K562 (cell line): Measurements from ENCODE around the gene ZNRF1. TPM values are rescaled to one million over a fixed set of nuclear protein-coding genes. Genes with fewer than 3 reads are reported as not detected.

Source experiments
- NFIC ChIP-seq: fragments of 450-650 bp; IDR thresholded peaks from 2 replicates; pipeline ENCODE4 v1.6.1; 2017; ENCODE audit warnings: mild to moderate bottlenecking, inconsistent platforms
- TOE1 ChIP-seq, 2 experiments: fragments of 450-650 bp in 1 of 2; sonication (generic) in 1 of 2; formaldehyde crosslinking in 1 of 2; IDR thresholded peaks; 2 replicates each; pipeline versions ENCODE4 v1.7.1 to v1.8.0; 2016 to 2022; ENCODE audit warnings: borderline replicate concordance in 2 of 2, mild to moderate bottlenecking in 2 of 2, antibody characterized with exemption in 1 of 2, inconsistent platforms in 1 of 2, low read depth in 1 of 2, missing genetic modification reagents in 1 of 2, moderate library complexity in 1 of 2
- ZSCAN29 ChIP-seq: fragments of 450-650 bp; IDR thresholded peaks from 2 replicates; pipeline ENCODE4 v1.6.1; 2017
- polyA plus RNA-seq, 8 experiments: library from polyadenylated mRNA; depleted of rRNA in 4 of 8; stranded (reverse) in 5 of 8; unstranded in 3 of 8; fragments of >200 nt; fragmentation: Nextera tagmentation in 2 of 8; fragmentation: Illumina TruSeq in 1 of 8; extraction: Ambion mirVana in 2 of 8; extraction: Trizol in 1 of 8; gene quantifications; 2 replicates each; pipeline versions ENCODE4 v1.2.1 to v1.2.3, GENCODE V29; 2011 to 2014; ENCODE audit warnings: inconsistent platforms in 1 of 8, missing spikeins in 1 of 8
- total RNA-seq, 7 experiments: library from RNA; depleted of rRNA in 6 of 7; stranded (reverse); fragments of >200 nt in 6 of 7; fragmentation: Illumina TruSeq in 2 of 7; extraction: Trizol in 2 of 7; gene quantifications; 2 replicates each; pipeline versions ENCODE4 v1.2.1 to v1.2.3, GENCODE V29; 2011 to 2021; ENCODE audit warnings: low replicate concordance in 1 of 7
- TF ChIP-seq, protein P1 (sequence below): fragments of 200-800 bp; sonication (Bioruptor generic); IDR thresholded peaks from 2 replicates; pipeline ENCODE4 v1.6.1; 2016; ENCODE audit warnings: missing genetic modification characterization, missing compliant biosample characterization
- TF ChIP-seq, protein P2 (sequence below): fragments of 200-600 bp; sonication (generic); IDR thresholded peaks from one replicate; pipeline ENCODE4 v1.6.1; 2012; ENCODE audit warnings: mild to moderate bottlenecking, low read depth, low read length, inconsistent platforms
- TF ChIP-seq, protein P3 (sequence below): fragments of 450-650 bp; IDR thresholded peaks from 2 replicates; pipeline ENCODE4 v1.6.1; 2016; ENCODE audit warnings: low read depth, mild to moderate bottlenecking, moderate library complexity

The ZNRF1 gene
- total and polyA plus RNA-seq, 9 of the 15 experiments (the other 6 are each of a cell fraction or from before 2014, with no cell fraction given), result 9.5 to 37.7 (median 20.0) TPM

- TF ChIP-seq, protein P1, sequence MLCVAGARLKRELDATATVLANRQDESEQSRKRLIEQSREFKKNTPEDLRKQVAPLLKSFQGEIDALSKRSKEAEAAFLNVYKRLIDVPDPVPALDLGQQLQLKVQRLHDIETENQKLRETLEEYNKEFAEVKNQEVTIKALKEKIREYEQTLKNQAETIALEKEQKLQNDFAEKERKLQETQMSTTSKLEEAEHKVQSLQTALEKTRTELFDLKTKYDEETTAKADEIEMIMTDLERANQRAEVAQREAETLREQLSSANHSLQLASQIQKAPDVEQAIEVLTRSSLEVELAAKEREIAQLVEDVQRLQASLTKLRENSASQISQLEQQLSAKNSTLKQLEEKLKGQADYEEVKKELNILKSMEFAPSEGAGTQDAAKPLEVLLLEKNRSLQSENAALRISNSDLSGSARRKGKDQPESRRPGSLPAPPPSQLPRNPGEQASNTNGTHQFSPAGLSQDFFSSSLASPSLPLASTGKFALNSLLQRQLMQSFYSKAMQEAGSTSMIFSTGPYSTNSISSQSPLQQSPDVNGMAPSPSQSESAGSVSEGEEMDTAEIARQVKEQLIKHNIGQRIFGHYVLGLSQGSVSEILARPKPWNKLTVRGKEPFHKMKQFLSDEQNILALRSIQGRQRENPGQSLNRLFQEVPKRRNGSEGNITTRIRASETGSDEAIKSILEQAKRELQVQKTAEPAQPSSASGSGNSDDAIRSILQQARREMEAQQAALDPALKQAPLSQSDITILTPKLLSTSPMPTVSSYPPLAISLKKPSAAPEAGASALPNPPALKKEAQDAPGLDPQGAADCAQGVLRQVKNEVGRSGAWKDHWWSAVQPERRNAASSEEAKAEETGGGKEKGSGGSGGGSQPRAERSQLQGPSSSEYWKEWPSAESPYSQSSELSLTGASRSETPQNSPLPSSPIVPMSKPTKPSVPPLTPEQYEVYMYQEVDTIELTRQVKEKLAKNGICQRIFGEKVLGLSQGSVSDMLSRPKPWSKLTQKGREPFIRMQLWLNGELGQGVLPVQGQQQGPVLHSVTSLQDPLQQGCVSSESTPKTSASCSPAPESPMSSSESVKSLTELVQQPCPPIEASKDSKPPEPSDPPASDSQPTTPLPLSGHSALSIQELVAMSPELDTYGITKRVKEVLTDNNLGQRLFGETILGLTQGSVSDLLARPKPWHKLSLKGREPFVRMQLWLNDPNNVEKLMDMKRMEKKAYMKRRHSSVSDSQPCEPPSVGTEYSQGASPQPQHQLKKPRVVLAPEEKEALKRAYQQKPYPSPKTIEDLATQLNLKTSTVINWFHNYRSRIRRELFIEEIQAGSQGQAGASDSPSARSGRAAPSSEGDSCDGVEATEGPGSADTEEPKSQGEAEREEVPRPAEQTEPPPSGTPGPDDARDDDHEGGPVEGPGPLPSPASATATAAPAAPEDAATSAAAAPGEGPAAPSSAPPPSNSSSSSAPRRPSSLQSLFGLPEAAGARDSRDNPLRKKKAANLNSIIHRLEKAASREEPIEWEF (CRISPR knock-in tag), result no peak
- TF ChIP-seq TOE1 (IDR thresholded peaks at IDR 0.05; ENCODE audit: borderline replicate concordance) (no peak), TOE1 (CRISPR knock-in tag; IDR thresholded peaks at IDR 0.05; ENCODE audit: borderline replicate concordance, low read depth) (no peak), NFIC (peak; percentile 40; the same call in 1 of the 2 replicates), ZSCAN29 (no peak)
- TF ChIP-seq, protein P2, sequence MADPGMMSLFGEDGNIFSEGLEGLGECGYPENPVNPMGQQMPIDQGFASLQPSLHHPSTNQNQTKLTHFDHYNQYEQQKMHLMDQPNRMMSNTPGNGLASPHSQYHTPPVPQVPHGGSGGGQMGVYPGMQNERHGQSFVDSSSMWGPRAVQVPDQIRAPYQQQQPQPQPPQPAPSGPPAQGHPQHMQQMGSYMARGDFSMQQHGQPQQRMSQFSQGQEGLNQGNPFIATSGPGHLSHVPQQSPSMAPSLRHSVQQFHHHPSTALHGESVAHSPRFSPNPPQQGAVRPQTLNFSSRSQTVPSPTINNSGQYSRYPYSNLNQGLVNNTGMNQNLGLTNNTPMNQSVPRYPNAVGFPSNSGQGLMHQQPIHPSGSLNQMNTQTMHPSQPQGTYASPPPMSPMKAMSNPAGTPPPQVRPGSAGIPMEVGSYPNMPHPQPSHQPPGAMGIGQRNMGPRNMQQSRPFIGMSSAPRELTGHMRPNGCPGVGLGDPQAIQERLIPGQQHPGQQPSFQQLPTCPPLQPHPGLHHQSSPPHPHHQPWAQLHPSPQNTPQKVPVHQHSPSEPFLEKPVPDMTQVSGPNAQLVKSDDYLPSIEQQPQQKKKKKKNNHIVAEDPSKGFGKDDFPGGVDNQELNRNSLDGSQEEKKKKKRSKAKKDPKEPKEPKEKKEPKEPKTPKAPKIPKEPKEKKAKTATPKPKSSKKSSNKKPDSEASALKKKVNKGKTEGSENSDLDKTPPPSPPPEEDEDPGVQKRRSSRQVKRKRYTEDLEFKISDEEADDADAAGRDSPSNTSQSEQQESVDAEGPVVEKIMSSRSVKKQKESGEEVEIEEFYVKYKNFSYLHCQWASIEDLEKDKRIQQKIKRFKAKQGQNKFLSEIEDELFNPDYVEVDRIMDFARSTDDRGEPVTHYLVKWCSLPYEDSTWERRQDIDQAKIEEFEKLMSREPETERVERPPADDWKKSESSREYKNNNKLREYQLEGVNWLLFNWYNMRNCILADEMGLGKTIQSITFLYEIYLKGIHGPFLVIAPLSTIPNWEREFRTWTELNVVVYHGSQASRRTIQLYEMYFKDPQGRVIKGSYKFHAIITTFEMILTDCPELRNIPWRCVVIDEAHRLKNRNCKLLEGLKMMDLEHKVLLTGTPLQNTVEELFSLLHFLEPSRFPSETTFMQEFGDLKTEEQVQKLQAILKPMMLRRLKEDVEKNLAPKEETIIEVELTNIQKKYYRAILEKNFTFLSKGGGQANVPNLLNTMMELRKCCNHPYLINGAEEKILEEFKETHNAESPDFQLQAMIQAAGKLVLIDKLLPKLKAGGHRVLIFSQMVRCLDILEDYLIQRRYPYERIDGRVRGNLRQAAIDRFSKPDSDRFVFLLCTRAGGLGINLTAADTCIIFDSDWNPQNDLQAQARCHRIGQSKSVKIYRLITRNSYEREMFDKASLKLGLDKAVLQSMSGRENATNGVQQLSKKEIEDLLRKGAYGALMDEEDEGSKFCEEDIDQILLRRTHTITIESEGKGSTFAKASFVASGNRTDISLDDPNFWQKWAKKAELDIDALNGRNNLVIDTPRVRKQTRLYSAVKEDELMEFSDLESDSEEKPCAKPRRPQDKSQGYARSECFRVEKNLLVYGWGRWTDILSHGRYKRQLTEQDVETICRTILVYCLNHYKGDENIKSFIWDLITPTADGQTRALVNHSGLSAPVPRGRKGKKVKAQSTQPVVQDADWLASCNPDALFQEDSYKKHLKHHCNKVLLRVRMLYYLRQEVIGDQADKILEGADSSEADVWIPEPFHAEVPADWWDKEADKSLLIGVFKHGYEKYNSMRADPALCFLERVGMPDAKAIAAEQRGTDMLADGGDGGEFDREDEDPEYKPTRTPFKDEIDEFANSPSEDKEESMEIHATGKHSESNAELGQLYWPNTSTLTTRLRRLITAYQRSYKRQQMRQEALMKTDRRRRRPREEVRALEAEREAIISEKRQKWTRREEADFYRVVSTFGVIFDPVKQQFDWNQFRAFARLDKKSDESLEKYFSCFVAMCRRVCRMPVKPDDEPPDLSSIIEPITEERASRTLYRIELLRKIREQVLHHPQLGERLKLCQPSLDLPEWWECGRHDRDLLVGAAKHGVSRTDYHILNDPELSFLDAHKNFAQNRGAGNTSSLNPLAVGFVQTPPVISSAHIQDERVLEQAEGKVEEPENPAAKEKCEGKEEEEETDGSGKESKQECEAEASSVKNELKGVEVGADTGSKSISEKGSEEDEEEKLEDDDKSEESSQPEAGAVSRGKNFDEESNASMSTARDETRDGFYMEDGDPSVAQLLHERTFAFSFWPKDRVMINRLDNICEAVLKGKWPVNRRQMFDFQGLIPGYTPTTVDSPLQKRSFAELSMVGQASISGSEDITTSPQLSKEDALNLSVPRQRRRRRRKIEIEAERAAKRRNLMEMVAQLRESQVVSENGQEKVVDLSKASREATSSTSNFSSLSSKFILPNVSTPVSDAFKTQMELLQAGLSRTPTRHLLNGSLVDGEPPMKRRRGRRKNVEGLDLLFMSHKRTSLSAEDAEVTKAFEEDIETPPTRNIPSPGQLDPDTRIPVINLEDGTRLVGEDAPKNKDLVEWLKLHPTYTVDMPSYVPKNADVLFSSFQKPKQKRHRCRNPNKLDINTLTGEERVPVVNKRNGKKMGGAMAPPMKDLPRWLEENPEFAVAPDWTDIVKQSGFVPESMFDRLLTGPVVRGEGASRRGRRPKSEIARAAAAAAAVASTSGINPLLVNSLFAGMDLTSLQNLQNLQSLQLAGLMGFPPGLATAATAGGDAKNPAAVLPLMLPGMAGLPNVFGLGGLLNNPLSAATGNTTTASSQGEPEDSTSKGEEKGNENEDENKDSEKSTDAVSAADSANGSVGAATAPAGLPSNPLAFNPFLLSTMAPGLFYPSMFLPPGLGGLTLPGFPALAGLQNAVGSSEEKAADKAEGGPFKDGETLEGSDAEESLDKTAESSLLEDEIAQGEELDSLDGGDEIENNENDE, result no peak
- TF ChIP-seq, protein P3, sequence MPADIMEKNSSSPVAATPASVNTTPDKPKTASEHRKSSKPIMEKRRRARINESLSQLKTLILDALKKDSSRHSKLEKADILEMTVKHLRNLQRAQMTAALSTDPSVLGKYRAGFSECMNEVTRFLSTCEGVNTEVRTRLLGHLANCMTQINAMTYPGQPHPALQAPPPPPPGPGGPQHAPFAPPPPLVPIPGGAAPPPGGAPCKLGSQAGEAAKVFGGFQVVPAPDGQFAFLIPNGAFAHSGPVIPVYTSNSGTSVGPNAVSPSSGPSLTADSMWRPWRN, result no peak
These were observed 63.5 kb downstream of the ZNRF1 start (continued) for GRCh38 chr16:75062135-75062975.
